ENCODE data around the gene PCID2.

The PCID2 gene

GRCh38 chr13:113151745-113152690, 56.5 kb downstream of the PCID2 start:
- no peak overlapping the region for H3K4me3 ChIP-seq (ENCODE audit: low read length)
- H3K9me3 ChIP-seq (replicated peaks; ENCODE audit: low read length), result no peaks in the 10 kb centered on the region
- peaks cover 3% of the 10 kb centered on the region for H3K27me3 ChIP-seq (ENCODE audit: control insufficient read depth, insufficient read depth, low read length)
- no peaks in the 10 kb centered on the region for H3K36me3 ChIP-seq (ENCODE audit: insufficient read depth, low read length)
- H3K4me1 ChIP-seq (ENCODE audit: control insufficient read depth, insufficient read depth, low read length), result peaks cover 23% of the 10 kb centered on the region
- H3K4me2 ChIP-seq (ENCODE audit: low read length), result peak overlapping the region; percentile 97
- H3K9ac ChIP-seq (ENCODE audit: low read depth, low read length), result no peak overlapping the region

DNA sequence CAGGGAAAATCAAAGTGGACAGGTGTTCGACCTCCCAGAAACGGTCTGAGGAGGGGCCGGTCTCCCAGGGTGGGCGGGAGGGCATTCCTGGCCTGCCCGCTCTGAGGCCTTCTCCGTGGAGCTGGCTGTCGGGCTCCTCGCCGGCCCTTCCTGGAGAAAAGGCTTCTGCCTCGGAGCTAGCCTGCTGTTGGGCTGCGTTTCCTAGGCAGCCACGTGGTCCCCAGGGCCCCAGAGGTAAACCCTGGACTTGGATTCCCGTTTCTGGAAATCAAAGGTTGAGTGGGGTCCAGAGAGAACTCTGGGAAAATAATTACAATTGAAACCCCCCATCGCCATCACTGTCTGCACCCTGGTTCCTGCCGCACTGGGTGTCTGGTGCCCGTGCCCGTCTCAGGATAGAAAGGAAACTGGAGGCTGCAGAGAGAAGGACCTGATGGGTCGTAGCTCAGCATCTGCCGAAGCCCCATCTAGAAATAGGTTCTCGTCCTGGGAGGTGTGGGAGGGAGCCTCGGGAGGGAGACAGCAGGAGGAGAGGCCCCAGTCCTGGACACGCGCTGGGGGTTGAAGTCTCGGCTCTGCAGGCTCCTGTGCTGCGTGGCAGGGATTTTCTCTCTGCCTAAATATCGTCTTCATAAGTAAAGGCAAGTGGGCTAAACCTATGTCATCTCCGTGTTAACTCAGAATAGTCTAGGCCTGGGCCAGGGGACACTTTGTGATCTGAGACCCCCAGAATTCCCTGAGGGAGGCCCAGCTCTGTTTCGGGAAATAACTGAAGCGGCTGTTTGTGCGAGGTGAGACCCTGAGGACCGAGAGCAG, 57.7 kb downstream of the PCID2 start:
- Histone ChIP-seq H3K9ac (ENCODE audit: low read depth, low read length) (no peak overlapping the region), H3K4me2 (ENCODE audit: low read length) (no peak overlapping the region), H3K4me3 (ENCODE audit: low read length) (no peak overlapping the region), H3K4me1 (ENCODE audit: control insufficient read depth, insufficient read depth, low read length) (peaks cover 23% of the 10 kb centered on the region), H3K27me3 (ENCODE audit: control insufficient read depth, insufficient read depth, low read length) (peaks cover 8% of the 10 kb centered on the region), H3K36me3 (ENCODE audit: insufficient read depth, low read length) (no peaks in the 10 kb centered on the region), H3K9me3 (replicated peaks; ENCODE audit: low read length) (no peaks in the 10 kb centered on the region)

GRCh38 chr13:113149711-113150549, 58.5 kb downstream of the PCID2 start:
- Histone ChIP-seq H3K27me3 (ENCODE audit: control insufficient read depth, insufficient read depth, low read length) (peaks cover 12% of the 10 kb centered on the region), H3K9ac (ENCODE audit: low read depth, low read length) (no peak overlapping the region)

DNA sequence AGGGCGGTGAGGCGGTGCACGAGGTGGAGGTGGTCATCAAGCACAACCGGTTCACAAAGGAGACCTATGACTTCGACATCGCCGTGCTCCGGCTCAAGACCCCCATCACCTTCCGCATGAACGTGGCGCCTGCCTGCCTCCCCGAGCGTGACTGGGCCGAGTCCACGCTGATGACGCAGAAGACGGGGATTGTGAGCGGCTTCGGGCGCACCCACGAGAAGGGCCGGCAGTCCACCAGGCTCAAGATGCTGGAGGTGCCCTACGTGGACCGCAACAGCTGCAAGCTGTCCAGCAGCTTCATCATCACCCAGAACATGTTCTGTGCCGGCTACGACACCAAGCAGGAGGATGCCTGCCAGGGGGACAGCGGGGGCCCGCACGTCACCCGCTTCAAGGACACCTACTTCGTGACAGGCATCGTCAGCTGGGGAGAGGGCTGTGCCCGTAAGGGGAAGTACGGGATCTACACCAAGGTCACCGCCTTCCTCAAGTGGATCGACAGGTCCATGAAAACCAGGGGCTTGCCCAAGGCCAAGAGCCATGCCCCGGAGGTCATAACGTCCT, 59.4 kb downstream of the PCID2 start:
- peaks cover 19% of the 10 kb centered on the region for H3K4me1 ChIP-seq (ENCODE audit: control insufficient read depth, insufficient read depth, low read length)
- no peaks in the 10 kb centered on the region for H3K9me3 ChIP-seq (replicated peaks; ENCODE audit: low read length)
- no peak overlapping the region for H3K4me2 ChIP-seq (ENCODE audit: low read length)
- H3K27me3 ChIP-seq (ENCODE audit: control insufficient read depth, insufficient read depth, low read length), result peaks cover 12% of the 10 kb centered on the region
- no peak overlapping the region for H3K4me3 ChIP-seq (ENCODE audit: low read length)
- no peak overlapping the region for H3K9ac ChIP-seq (ENCODE audit: low read depth, low read length)
- no peaks in the 10 kb centered on the region for H3K36me3 ChIP-seq (ENCODE audit: insufficient read depth, low read length)

More at GRCh38 chr13:113149711-113150549, 58.5 kb downstream of the PCID2 start:
- Histone ChIP-seq H3K4me2 (ENCODE audit: low read length) (no peak overlapping the region), H3K4me1 (ENCODE audit: control insufficient read depth, insufficient read depth, low read length) (peaks cover 23% of the 10 kb centered on the region), H3K36me3 (ENCODE audit: insufficient read depth, low read length) (no peaks in the 10 kb centered on the region), H3K4me3 (ENCODE audit: low read length) (no peak overlapping the region), H3K9me3 (replicated peaks; ENCODE audit: low read length) (no peaks in the 10 kb centered on the region)

- no peaks in the 10 kb centered on the region for H3K36me3 ChIP-seq (ENCODE audit: insufficient read depth, low read length)
- peaks cover 17% of the 10 kb centered on the region for H3K4me1 ChIP-seq (ENCODE audit: control insufficient read depth, insufficient read depth, low read length)
- H3K9ac ChIP-seq (ENCODE audit: low read depth, low read length), result no peak overlapping the region
- H3K9me3 ChIP-seq (replicated peaks; ENCODE audit: low read length), result no peaks in the 10 kb centered on the region
- H3K4me3 ChIP-seq (ENCODE audit: low read length), result no peak overlapping the region
- no peak overlapping the region for H3K4me2 ChIP-seq (ENCODE audit: low read length)
- peaks cover 12% of the 10 kb centered on the region for H3K27me3 ChIP-seq (ENCODE audit: control insufficient read depth, insufficient read depth, low read length)
Measured at GRCh38 chr13:113148407-113148806, 60.1 kb downstream of the PCID2 start.

- peaks cover 12% of the 10 kb centered on the region for H3K27me3 ChIP-seq (ENCODE audit: control insufficient read depth, insufficient read depth, low read length)
- H3K4me1 ChIP-seq (ENCODE audit: control insufficient read depth, insufficient read depth, low read length), result peaks cover 5% of the 10 kb centered on the region
Measured at GRCh38 chr13:113147206-113147605, 61.3 kb downstream of the PCID2 start.

GRCh38 chr13:113146750-113147149, 61.7 kb downstream of the PCID2 start:
- Histone ChIP-seq H3K9ac (ENCODE audit: low read depth, low read length) (no peak overlapping the region), H3K4me3 (ENCODE audit: low read length) (no peak overlapping the region), H3K4me2 (ENCODE audit: low read length) (no peak overlapping the region), H3K9me3 (replicated peaks; ENCODE audit: low read length) (no peaks in the 10 kb centered on the region), H3K4me1 (ENCODE audit: control insufficient read depth, insufficient read depth, low read length) (peaks cover under 1% of the 10 kb centered on the region), H3K27me3 (ENCODE audit: control insufficient read depth, insufficient read depth, low read length) (peaks cover 12% of the 10 kb centered on the region), H3K36me3 (ENCODE audit: insufficient read depth, low read length) (no peaks in the 10 kb centered on the region)

More at GRCh38 chr13:113147206-113147605, 61.3 kb downstream of the PCID2 start:
- Histone ChIP-seq H3K4me3 (ENCODE audit: low read length) (no peak overlapping the region), H3K9me3 (replicated peaks; ENCODE audit: low read length) (no peaks in the 10 kb centered on the region), H3K4me2 (ENCODE audit: low read length) (no peak overlapping the region), H3K36me3 (ENCODE audit: insufficient read depth, low read length) (no peaks in the 10 kb centered on the region), H3K9ac (ENCODE audit: low read depth, low read length) (no peak overlapping the region)

- no peaks in the 10 kb centered on the region for H3K36me3 ChIP-seq (ENCODE audit: insufficient read depth, low read length)
- H3K4me1 ChIP-seq (ENCODE audit: control insufficient read depth, insufficient read depth, low read length), result no peaks in the 10 kb centered on the region
- no peak overlapping the region for H3K4me3 ChIP-seq (ENCODE audit: low read length)
- H3K9me3 ChIP-seq (replicated peaks; ENCODE audit: low read length), result no peaks in the 10 kb centered on the region
- no peak overlapping the region for H3K9ac ChIP-seq (ENCODE audit: low read depth, low read length)
- no peak overlapping the region for H3K4me2 ChIP-seq (ENCODE audit: low read length)
- peaks cover 12% of the 10 kb centered on the region for H3K27me3 ChIP-seq (ENCODE audit: control insufficient read depth, insufficient read depth, low read length)
Measured at GRCh38 chr13:113145911-113146598, 62.4 kb downstream of the PCID2 start.

DNA sequence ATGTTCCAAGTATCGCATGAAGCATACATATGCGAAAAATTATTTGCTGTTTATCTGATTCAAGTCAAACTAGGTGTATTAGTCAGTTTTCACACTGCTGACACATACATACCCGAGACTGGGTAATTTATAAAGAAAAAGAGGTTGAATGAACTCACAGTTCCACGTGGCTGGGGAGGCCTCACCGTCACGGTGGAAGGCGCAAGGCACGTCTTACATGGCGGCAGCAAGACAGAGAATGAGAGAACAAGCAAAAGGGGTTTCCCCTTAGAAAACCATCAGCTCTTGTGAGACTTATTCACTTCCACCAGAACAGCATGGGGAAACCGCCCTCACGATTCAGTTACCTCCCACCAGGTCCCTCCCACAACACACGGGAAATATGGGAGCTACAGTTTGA, 63.0 kb downstream of the PCID2 start:
- Histone ChIP-seq H3K9ac (ENCODE audit: low read depth, low read length) (no peak overlapping the region), H3K4me1 (ENCODE audit: control insufficient read depth, insufficient read depth, low read length) (no peaks in the 10 kb centered on the region), H3K9me3 (replicated peaks; ENCODE audit: low read length) (no peaks in the 10 kb centered on the region), H3K27me3 (ENCODE audit: control insufficient read depth, insufficient read depth, low read length) (peaks cover 12% of the 10 kb centered on the region), H3K36me3 (ENCODE audit: insufficient read depth, low read length) (no peaks in the 10 kb centered on the region), H3K4me2 (ENCODE audit: low read length) (no peak overlapping the region), H3K4me3 (ENCODE audit: low read length) (no peak overlapping the region)

GRCh38 chr13:113144255-113144629, 64.2 kb downstream of the PCID2 start:
- Histone ChIP-seq H3K27me3 (ENCODE audit: control insufficient read depth, insufficient read depth, low read length) (peaks cover 16% of the 10 kb centered on the region), H3K4me3 (ENCODE audit: low read length) (no peak overlapping the region), H3K36me3 (ENCODE audit: insufficient read depth, low read length) (no peaks in the 10 kb centered on the region), H3K9ac (ENCODE audit: low read depth, low read length) (no peak overlapping the region), H3K9me3 (replicated peaks; ENCODE audit: low read length) (no peaks in the 10 kb centered on the region), H3K4me2 (ENCODE audit: low read length) (no peak overlapping the region), H3K4me1 (ENCODE audit: control insufficient read depth, insufficient read depth, low read length) (no peaks in the 10 kb centered on the region)
